Measurements from ENCODE around the gene UBE2L3. TPM values are rescaled to one million over a fixed set of nuclear protein-coding genes. Genes with fewer than 3 reads are reported as not detected.
"Not testable (repeated sequence)": the region's sequence is repeated elsewhere in the genome, so short reads cannot be mapped to it uniquely, and the experiment has no call there.

UBE2L3 gene
- total RNA-seq, 1 donor from 2014 or later = 45.1 TPM

DNA sequence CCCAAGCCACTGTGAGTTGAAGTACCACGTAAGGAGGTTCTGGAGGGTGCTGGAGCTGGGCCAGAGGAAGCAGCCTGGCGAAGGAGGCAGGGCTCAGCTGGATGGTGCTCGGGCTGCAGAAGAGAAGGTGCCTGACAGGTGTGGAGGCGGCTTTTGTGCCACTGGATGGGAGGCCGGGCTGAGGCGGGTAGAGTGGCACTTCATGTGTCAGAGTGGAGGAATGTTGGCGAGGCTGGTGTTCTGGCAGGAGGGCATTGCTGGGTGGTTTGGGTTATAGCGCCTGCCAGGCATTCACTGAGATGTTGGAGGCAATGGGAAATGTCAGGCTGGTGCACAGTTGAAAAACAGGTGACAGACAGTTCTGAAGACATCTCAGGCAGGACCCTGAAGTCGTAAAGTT, 24.2 kb downstream of the UBE2L3 start:
- Mint-ChIP-seq H3K9me3 (no peaks in the 10 kb centered on the region), H3K27ac (no peak overlapping the region), H3K27me3 (ENCODE audit: low read depth) (no peaks in the 10 kb centered on the region), H3K4me3 (no peak overlapping the region), H3K4me1 (peaks cover 13% of the 10 kb centered on the region), H3K36me3 (peaks cover 29% of the 10 kb centered on the region)
- DNase-seq (ENCODE audit: low spot score in 2 of 2, unreplicated experiment in 2 of 2) = no peak
- TF ChIP-seq, protein P1, sequence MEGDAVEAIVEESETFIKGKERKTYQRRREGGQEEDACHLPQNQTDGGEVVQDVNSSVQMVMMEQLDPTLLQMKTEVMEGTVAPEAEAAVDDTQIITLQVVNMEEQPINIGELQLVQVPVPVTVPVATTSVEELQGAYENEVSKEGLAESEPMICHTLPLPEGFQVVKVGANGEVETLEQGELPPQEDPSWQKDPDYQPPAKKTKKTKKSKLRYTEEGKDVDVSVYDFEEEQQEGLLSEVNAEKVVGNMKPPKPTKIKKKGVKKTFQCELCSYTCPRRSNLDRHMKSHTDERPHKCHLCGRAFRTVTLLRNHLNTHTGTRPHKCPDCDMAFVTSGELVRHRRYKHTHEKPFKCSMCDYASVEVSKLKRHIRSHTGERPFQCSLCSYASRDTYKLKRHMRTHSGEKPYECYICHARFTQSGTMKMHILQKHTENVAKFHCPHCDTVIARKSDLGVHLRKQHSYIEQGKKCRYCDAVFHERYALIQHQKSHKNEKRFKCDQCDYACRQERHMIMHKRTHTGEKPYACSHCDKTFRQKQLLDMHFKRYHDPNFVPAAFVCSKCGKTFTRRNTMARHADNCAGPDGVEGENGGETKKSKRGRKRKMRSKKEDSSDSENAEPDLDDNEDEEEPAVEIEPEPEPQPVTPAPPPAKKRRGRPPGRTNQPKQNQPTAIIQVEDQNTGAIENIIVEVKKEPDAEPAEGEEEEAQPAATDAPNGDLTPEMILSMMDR (IDR thresholded peaks at IDR 0.05; ENCODE audit: unreplicated experiment) = no peak

GRCh38 chr22:21592422-21592821, 24.9 kb downstream of the UBE2L3 start:
- no peak for DNase-seq (ENCODE audit: low spot score in 2 of 2, unreplicated experiment in 2 of 2)
- Mint-ChIP-seq H3K4me3 (no peak overlapping the region), H3K4me1 (peaks cover 13% of the 10 kb centered on the region), H3K36me3 (peaks cover 30% of the 10 kb centered on the region), H3K27ac (no peak overlapping the region), H3K27me3 (ENCODE audit: low read depth) (no peaks in the 10 kb centered on the region), H3K9me3 (no peaks in the 10 kb centered on the region)
- TF ChIP-seq, protein P1 (IDR thresholded peaks at IDR 0.05; ENCODE audit: unreplicated experiment) = no peak

DNA sequence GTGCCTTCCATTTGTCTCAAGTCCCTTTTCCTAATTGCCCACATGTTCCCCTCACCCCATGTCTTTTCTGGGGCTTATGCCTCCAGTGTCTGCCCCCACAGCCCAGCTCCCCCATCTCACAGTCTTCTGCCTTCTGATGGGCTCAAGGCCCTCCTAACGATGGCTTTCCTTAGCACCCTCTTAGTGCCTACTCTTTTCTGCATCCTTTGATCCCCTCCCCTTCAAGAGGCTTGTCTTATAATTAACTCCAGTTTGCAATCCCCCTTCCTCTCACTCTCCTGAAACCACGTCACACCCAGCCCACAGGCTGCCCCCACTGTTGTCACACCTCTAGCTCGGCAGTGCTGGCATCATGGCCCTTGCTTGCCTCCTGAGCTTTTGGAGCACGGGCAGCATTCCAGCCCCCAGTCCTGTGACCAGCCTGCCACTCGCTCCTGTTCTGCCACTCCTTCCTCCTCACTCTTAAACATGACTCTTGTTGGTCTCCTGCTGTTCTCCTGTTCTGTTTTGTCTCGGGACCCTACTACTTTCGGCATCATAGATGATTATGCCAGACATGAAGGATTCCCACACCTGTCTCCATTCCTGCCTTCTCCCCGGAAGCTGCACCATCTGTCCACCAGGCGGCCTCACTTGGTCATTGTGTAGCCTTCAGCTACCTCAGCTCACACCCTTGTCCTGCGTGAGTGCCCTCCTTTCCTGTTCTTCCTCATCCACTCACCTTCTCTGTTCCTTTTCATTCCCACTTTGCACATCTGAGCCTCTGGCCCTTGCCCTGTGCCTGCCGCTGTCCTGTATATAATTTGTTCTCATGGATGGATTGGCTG, 26.1 kb downstream of the UBE2L3 start:
- TF ChIP-seq, protein P1 (IDR thresholded peaks at IDR 0.05; ENCODE audit: unreplicated experiment) = no peak
- no peak overlapping the region for H3K27ac Mint-ChIP-seq

GRCh38 chr22:21594865-21595452, 27.4 kb downstream of the UBE2L3 start:
- DNase-seq (ENCODE audit: low spot score in 2 of 2, unreplicated experiment in 2 of 2) = no peak
- no peaks in the 10 kb centered on the region for H3K27me3 Mint-ChIP-seq (ENCODE audit: low read depth)
- H3K4me3 Mint-ChIP-seq = no peak overlapping the region
- TF ChIP-seq, protein P1 (IDR thresholded peaks at IDR 0.05; ENCODE audit: unreplicated experiment) = no peak
- H3K9me3 Mint-ChIP-seq = no peaks in the 10 kb centered on the region
- H3K4me1 Mint-ChIP-seq = peaks cover 5% of the 10 kb centered on the region
- peaks cover 30% of the 10 kb centered on the region for H3K36me3 Mint-ChIP-seq
- no peak overlapping the region for H3K27ac Mint-ChIP-seq

More for the DNA sequence above, 26.1 kb downstream of the UBE2L3 start:
- no peak overlapping the region for H3K4me3 Mint-ChIP-seq
- peaks cover 30% of the 10 kb centered on the region for H3K36me3 Mint-ChIP-seq
- H3K27me3 Mint-ChIP-seq (ENCODE audit: low read depth) = no peaks in the 10 kb centered on the region
- DNase-seq (ENCODE audit: low spot score in 2 of 2, unreplicated experiment in 2 of 2) = no peak
- no peaks in the 10 kb centered on the region for H3K9me3 Mint-ChIP-seq
- peaks cover 5% of the 10 kb centered on the region for H3K4me1 Mint-ChIP-seq

DNA sequence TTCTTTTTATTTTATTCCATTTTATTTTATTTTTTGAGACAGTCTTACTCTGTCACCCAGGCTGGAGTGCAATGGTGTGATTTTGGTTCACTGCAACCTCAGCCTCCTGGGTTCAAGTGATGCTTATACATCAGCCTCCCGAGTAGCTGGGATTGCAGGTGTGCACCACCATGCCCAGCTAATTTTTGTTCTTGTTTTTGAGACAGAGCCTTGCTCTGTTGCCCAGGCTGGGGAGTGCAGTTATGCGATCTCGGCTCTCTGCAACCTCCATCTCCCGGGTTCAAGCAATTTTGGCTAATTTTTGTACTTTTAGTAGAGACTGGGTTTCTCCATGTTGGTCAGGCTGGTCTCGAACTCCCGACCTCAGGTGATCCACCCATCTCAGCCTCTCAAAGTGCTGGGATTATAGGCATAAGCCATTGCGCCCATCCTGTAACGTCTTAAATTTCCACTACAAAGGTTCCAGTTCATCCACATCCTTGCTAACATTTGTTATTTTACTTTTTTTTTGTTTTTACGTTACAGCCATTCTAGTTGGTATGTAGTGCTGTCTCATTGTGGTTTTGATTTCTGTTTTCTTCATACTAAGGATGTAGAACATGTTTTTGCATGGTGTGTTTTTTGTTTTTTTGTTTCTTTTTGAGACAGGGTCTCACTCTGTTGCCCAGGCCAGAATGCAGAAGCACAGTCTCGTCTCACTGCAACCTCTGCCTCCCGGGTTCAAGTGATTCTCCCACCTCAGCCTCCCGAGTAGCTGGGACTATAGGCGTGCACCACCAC, 29.0 kb downstream of the UBE2L3 start:
- not testable (repeated sequence) for DNase-seq (ENCODE audit: low spot score in 2 of 2, unreplicated experiment in 2 of 2); H3K9me3 Mint-ChIP-seq; H3K4me3 Mint-ChIP-seq; H3K4me1 Mint-ChIP-seq; H3K27me3 Mint-ChIP-seq (ENCODE audit: low read depth); H3K27ac Mint-ChIP-seq
- H3K36me3 Mint-ChIP-seq = peaks cover 30% of the 10 kb centered on the region

- Mint-ChIP-seq H3K27me3 (ENCODE audit: low read depth) (no peaks in the 10 kb centered on the region), H3K36me3 (peaks cover 30% of the 10 kb centered on the region), H3K4me3 (no peak overlapping the region), H3K27ac (no peak overlapping the region), H3K9me3 (no peaks in the 10 kb centered on the region), H3K4me1 (no peaks in the 10 kb centered on the region)
- TF ChIP-seq, protein P1 (IDR thresholded peaks at IDR 0.05; ENCODE audit: unreplicated experiment) = no peak
- no peak for DNase-seq (ENCODE audit: low spot score in 2 of 2, unreplicated experiment in 2 of 2)
Measured at GRCh38 chr22:21598302-21598701, 30.8 kb downstream of the UBE2L3 start.

Data from mesothelial cell of epicardium (in vitro differentiated cells).